NCI-H187 treated with DMSO at 0.1 percent for 48 hours (cell line): Measurements from ENCODE around the gene NEK3.
A peak's percentile ranks its signal among the peaks of the same experiment; 100 is the strongest.
"Not testable (repeated sequence)": the region's sequence is repeated elsewhere in the genome, so short reads cannot be mapped to it uniquely, and the experiment has no call there.

ENCODE experiments used
- DNase-seq: peaks from one replicate; lab custom pipeline; 2025; lab: John Stamatoyannopoulos, UW

NEK3 gene, protein sequence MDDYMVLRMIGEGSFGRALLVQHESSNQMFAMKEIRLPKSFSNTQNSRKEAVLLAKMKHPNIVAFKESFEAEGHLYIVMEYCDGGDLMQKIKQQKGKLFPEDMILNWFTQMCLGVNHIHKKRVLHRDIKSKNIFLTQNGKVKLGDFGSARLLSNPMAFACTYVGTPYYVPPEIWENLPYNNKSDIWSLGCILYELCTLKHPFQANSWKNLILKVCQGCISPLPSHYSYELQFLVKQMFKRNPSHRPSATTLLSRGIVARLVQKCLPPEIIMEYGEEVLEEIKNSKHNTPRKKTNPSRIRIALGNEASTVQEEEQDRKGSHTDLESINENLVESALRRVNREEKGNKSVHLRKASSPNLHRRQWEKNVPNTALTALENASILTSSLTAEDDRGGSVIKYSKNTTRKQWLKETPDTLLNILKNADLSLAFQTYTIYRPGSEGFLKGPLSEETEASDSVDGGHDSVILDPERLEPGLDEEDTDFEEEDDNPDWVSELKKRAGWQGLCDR

DNA sequence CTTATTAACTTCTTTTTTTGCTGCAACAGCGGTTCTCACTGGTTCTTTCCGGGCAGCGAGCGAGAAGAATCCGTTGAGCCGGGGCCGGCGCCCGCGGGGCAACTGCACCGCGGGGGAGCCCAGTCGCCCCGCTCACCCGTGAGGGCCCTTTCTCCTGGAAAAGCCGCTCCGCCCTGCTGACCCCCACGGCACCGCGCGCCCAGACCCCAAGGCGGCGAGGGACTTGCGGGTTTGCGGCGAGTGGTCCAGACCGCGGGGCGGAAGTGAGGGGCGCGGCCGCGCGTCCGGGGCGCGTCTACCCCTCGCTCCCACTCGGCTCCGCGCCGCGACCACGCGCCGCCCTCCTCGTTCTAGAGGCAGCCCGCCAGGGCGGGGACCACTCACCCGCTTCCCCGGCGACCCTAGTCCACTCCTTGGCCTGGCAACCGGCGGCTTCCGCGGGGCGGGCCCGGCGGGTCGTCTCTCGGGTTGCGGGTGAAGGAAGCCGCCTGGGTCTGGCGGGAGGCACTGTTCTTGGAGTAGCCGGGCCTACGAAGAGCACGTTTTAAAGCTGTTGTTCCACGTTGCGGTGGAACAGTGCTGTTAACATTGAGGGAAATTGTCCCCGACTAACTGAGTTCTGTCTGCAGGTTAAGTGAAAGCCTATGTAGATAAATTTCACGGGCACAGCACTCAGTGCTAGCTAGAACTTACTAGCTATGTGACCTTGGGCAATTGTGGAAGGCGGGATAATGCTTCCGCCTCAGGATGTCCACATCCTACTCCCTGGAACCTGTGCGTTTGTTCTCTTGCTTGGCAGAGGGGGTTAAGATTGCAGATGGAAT is at the start of gene NEK3:
NEK3 (minus strand) TSS at position 439 of the 824 bp plus-strand sequence. CDS start 3,406 bp downstream, outside the sequence.
- peak; percentile 26 for DNase-seq

DNA sequence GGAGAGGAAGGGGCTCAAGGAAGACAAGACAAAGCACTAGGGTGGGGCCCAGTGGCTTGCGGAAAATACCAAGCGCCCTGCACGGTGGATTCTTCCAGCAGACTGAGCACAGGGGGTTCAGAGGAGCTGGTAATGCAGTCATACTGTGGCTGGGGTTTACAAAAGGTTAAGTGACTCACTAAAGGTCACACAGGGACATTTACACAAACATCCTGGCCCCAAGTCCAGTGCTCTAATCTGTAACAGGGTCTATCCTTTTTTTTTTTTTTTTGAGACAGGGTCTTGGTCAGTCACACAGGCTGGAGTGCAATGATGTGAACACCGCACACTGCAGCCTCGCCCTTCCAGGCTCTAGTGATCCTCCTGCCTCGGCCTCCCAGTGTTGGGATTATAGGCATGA is 49.0 kb upstream of the NEK3 start:
- DNase-seq = not testable (repeated sequence)

DNA sequence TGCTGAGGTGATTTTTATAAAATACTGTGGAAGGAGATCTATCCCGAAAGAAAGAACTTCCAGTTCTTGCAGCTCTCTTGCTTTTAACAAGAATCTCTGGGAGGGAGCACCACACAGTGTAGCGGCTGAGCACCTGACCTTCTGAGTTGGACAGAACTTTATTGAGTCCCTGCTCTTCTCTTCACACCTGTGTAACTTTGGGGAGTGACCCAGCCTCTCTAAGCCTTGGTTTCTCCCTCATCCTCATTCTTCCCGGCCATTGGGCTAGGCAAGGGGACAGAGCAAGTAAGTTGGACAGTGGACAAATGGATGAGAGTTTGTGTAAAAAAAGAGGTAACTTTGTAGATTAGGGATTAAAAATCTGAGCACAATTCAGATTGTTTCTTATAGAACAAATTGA is 48.5 kb upstream of the NEK3 start:
- DNase-seq = not testable (repeated sequence)

DNA sequence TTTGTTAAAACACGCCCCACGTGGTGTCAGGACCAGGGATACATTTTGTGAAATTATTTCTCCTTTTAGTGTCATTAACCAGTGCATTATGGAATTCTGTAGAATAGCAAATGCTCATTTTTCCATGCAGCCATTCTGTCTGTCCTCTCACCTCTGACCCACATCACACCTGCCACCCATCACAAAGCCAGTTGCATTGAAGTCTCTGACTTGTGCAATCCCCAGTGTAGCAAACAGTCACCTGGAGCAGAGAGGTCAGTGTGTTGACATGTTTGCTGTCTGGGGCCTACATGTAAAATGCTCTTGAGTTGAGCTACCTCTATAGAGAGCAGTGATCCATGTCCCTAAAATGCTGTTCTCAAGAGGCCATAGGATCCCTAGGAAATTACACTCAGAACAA is 47.9 kb upstream of the NEK3 start:
- not testable (repeated sequence) for DNase-seq

DNA sequence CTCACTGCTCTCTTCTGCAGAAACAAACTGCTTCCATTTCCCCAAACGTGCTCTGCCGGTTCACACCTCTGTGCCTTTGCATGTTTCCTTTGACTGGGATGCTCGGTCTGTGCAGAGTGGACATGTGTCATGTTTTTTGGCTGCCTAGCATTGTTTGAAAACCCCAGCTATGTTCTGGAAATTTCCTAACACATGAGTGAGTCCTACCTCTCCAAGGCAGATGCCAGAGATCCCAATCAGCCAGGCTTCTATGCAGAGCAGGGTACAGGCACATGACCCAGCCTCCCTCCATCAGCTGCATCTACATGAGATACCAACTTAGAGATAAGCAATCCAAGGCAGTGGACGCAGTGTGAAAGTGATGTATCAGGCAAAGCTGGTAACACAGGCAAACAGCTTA is 45.1 kb upstream of the NEK3 start:
- not testable (repeated sequence) for DNase-seq

DNA sequence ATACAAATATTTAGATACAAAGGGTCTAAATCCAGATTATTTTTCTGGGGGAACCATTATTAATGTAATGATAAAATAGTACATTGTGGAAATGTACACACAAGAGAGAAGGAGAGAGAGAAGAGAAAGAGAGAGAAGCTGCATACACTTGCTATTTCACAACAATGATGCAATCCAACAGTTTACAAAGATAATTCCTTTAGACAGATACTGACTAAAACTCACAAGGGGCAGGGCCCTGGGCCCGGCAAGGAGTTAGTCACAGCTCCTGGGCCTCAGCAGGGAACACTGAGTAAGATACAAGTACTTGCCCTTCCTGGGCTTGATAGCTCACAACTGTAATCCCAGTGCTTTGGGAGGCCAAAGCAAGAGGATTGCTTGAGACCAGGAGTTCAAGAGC is 44.5 kb upstream of the NEK3 start:
- DNase-seq = not testable (repeated sequence)

DNA sequence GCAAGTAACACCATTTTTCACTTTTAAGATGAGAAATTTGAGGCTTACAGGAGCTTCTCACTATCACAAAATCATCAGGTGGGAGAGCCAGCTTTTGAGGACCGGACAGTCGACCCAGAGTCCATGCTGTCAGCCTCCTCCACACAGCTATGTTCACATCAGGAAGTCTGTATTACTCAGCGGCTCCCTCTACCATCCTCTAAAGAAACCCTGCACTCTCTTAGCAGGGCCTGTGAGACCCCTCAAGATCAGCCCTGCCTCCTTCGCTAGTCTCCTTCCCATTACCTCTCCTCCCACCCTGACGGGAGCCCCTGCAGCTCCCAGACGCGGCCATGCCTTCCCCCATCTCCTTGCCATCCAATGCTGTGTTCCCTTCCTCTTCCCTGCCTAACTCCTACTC is 43.1 kb upstream of the NEK3 start:
- DNase-seq = not testable (repeated sequence)

DNA sequence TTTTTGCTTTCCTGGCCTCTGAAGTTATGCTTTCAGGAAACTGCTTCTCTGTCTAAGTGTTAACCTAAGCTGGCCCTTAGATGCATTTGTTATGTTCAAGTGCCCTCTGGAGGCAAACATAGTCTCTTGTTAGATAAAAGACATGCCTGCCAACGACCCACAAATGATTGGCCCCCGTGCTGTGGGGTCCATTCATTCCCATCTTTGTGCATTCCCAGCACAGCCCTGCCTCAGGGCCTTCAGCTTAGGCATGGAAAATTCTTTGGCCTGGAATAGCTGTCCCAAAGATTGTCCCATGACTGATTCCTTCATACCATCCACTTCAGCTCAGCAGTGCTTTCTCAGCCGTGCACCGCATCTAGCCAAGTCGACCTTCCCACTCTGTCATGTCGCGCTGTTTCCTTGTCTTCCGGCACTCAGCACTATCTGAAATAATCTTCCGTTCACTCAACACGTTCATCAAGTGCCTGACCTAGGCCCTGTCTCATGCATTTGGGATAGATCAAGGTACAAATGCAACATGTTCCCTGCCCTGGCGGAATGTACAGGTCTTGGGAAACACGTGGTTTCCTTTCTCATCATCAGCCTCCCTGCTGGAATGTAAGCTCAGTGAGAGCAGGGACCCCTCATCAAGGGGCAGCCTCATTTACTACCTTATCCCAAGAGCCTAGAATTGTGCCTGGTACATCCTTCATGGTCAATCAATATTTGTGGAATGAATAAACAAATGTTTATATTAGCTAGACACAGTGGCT is 42.2 kb upstream of the NEK3 start:
- not testable (repeated sequence) for DNase-seq

DNA sequence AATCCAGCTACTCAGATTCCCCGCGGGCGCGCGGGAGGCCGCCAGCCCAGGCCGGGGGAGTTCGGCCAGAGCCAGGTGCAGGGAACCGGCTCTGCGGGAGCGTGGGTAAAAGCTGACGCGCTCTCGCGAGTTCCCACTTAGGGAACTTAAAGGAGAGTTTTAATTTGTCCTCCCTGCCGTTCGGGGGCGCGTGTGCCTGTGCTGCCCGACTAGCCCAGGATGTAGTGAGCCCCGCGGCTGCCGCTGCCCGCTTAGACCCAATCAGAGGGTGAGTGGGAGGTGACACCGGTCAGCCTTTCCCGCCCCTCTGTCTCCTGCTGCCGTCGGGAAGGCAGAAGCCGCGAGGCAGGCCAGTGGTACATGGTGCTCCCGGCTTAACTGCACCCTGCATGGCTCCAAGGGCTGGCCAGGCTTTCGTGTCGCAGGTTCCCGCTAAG is 36.0 kb upstream of the NEK3 start:
- no peak for DNase-seq

DNA sequence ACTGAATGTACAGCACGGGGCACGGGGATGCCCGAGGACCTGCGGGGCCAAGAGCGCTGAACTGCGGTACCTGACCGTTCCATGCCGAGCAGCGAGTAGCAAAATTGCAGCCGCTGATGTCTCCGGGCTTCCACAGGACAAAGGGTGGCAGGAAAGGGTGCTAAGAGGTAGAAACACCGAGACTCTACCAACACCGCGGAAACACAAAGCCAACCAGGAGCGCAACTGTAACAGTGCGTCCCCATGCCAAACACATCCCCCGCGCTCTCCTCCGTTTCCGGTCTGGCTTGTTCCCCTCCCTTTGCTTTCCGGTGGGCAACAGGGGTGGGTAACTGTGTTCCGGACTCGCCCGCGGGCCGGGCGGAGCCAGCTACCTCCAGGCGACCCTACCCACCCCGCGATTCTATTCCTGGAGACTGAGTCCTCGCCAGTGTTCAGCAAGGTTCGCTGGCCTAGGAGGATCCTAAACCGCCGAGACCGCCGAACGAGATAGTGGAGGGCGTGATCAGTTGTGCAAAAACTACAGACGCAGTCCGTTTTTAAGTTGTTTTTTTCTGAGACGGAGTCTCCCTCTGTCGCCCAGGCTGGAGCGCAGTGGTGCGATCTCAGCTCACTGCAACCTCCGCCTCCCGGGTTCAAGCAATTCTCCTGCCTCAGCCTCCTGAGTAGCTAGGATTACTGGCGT is 34.9 kb upstream of the NEK3 start:
- no peak for DNase-seq

DNA sequence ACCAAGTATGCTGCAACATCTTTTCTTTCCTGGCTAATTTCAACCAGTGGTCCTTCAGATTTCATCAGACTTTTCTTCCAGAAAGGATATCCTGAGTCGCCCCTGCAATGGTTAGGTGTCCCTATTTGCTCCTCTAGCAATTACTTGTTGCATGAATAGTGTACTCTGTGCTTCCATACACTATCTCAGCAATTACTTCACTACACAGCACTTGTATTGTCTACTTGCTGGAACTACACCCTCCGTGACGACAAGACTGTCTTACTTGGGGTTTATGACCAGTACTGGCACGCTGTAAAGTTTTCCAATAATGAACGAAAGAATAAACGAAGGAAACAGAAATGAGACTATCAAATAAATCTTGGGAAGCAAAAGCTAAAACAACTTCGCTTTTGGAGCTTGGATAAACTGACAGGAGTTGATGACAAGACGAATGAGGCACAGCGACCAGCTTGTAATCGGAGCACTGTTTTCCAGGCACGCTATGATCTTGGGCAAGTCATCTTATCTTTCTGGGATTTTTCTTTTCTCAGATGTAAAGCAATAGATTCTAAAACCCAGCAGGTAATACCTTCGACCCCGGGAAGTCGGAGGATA is 34.3 kb upstream of the NEK3 start:
- not testable (repeated sequence) for DNase-seq

DNA sequence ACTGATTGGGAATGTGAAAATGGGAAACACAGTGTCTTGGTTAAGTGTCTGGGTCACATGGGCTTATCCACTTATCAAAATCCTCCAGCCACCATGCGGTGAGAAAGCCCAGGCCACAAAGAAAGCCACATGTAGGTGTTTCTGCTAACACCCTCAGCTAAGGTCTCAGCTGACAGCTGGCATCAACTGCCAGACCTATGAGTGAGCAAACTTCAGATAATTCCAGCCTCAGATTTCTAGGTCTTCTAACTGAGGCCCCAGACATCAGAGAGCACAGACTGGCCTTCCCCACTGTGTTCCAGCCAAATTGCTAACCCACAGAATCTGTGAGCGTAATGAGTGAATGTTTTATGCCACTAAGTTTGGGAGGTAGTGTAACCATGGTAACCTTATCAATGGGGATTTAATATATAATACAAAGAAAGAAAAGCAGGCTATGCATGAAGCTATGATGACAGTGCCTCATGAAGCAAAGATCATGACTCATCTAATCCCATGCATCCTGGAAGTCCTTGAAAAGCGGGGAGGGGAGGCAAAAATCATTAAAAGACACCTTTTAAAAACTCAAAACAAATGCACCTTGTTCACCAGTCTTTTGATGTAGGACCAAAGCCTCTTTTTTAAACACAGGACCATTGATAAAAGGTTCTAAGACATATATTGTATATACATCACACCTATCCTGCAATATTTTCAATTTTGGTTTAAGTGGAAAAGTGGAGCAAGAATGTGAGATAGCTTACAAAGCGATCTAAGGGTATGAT is 28.2 kb upstream of the NEK3 start:
- DNase-seq = not testable (repeated sequence)

DNA sequence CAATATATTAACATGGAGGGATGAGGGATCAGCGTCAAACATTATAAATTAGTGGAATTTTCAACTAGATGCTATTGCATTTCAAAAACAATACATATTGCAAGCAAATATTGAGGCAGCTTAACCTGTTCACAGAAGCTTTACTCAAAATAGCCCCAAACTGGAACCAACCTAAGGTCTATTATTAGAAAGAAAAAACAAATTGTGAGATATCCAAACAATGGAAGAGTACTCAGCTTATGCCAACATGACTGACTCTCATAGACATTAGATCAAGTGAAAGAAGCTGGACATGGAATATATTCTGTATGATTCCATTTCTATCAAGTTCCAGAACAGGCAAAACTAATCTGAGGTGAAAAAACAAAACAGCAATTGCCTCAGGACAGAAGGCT is 27.6 kb upstream of the NEK3 start:
- DNase-seq = no peak

DNA sequence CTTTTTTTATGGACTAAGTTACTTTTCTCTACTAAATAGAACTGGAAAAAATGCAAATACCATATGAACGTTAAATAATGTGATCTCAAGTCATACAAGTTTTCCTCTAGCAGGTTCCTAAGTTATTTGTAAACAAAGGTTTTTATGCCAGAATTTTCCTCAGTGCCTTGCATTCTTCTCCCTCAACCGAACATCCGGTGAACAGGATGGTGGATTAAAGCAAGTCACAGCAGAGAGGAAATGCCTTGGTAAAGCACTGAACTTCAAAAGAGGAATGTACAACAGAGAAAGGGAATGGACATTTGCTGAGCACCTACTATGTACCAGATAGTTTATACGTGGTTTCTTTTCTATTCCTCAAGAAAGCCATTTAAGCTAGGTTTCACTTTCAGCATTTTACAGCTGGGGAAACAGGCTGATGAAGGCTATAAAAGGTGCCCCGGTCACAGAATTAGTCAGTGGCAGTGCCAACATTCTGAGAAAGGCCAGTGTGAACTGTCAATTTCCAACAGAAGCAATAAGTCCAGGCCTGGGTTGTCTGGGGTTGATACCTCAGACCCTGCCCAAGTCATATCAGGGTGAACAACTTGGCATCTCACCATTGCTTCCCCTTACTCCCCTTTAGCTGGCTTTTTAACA is 22.0 kb upstream of the NEK3 start:
- not testable (repeated sequence) for DNase-seq

DNA sequence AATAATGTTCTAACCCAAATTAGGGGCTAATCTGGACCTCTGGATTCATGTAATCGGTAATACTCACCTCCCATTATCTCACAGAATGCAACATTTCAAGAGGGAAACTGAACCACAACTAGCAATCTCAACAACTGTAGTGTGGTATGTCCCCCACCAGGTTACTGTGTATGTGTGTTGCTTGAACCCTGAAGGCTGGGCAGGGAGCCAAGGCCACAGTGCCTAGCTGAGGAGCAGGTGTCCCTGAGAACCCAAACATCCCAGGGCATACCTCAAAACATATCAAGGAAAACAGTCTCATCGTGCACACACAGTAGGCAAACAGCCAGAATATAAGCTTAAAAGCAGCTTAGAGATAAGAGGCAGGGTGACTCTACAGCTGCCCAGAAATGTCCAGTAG is 20.5 kb upstream of the NEK3 start:
- no peak for DNase-seq

DNA sequence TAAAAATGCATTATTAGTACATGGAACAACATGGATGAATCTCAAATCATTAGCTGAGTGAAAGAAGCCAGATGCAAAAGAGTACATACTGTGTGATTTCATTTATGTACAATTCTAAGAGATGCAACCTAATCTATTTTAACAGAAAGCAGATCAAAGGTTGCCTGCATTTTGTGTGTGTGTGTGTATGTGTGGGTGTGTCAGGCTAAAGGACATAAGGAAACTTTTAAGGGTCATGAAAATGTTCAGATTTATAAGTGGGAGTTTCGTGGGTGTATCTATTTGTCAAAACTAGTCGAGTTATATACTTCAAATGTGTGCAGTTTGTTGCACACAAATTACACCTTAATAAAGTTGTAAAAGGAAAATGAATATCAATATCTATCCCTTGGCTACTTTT is 17.9 kb upstream of the NEK3 start:
- no peak for DNase-seq

DNA sequence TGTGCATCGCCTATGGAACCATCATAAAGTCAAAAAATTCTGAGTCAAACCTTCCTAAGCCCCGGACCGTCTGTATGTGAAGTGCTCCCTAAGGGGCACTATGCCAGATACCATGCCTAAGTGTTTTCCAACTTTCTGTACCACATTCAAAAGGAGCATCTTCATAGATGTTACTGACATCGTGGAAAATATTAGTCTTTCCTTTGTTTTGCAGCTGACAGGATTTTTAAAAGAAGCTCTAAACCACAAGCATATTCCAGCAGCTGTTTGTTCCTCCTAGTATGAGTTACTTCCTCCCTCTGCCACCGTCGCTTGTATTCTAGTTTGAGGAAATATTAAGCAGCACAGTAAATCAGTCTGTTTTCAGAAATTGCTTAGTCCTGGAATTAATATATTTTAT is 14.6 kb upstream of the NEK3 start:
- DNase-seq = not testable (repeated sequence)

DNA sequence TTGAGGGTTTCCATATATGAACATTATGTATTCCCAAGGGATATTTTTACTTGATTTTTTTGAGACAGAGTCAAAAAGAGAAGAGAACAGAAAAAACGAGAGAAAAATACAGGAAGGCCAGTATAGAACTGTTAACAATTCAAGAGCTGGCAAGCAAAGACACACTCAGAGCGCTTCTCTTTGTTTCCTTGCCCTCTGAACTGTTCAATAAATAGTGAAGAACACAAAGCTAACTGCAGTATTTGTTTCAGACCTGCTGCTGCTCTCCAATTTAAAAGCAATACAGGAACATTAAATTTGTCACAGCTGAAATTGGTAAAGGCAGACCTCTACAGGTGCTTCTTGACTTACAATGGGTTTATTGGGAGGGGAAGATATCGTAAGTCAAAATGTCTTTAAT is 14.0 kb upstream of the NEK3 start:
- no peak for DNase-seq

DNA sequence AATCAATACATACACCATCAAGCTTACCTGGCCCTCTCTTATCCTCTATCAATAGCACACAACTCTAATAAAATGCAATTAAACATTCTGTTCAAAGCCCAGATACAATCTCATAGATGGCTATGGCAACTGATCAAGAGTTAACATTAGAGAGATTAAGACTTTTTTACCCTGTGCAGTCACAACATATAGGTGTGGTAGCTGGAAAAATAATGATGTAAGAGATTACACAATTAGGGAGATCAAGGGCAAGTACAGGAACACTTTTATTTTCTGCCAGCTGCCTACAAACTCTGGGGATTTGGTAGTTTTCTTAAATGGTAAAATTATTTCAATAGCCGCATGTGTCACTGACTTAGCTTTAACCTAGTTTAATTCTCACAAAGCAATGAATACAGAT is 12.3 kb upstream of the NEK3 start:
- DNase-seq = not testable (repeated sequence)
